ENCODE data around the gene PDE6B. TPM values are rescaled to one million over a fixed set of nuclear protein-coding genes. Genes with fewer than 3 reads are reported as not detected.

The PDE6B gene
- total and polyA plus RNA-seq, 7 donors, result 0.03 to 0.48 (median 0.31) TPM; not detected in 1

GRCh38 chr4:657338-657833 lies 32.0 kb downstream of the PDE6B start:
- H3K4me1 ChIP-seq, result no peaks in the 10 kb centered on the region
- no peak overlapping the region for H3K4me3 ChIP-seq
- no peaks in the 10 kb centered on the region for H3K9me3 ChIP-seq
- intact Hi-C loops (cut with DNase I), result no loop called here
- no peak overlapping the region for H3K27ac ChIP-seq
- no peak for TF ChIP-seq CTCF (IDR thresholded peaks at IDR 0.05)
- ATAC-seq, result no peak
- H3K27me3 ChIP-seq (ENCODE audit: insufficient read depth in 3 of 3, low read length in 2 of 3), result peaks cover 0 to 38% (median 9%) of the 10 kb centered on the region in 3 donors
- H3K36me3 ChIP-seq (ENCODE audit: insufficient read depth in 1 of 2, low read depth in 1 of 2), result no peaks in the 10 kb centered on the region
- WGBS, 3 donors, result 72 to 78% (median 72%) methylated on average over 22 to 23 of the region's 23 CpGs
- peak in 1 of 2 donors; percentile 32 for DNase-seq

- peaks cover 0 to 38% (median 13%) of the 10 kb centered on the region in 3 donors for H3K27me3 ChIP-seq (ENCODE audit: insufficient read depth in 3 of 3, low read length in 2 of 3)
- no peaks in the 10 kb centered on the region for H3K4me1 ChIP-seq
- no peak overlapping the region for H3K27ac ChIP-seq
- peak in 1 of 2 donors; percentile 51 for DNase-seq
- intact Hi-C loops (cut with DNase I), result no loop called here
- no peaks in the 10 kb centered on the region for H3K36me3 ChIP-seq (ENCODE audit: insufficient read depth in 1 of 2, low read depth in 1 of 2)
- ATAC-seq, result no peak
- no peak overlapping the region for H3K4me3 ChIP-seq
- no peak for TF ChIP-seq CTCF (IDR thresholded peaks at IDR 0.05)
- WGBS, 3 donors, result 78 to 81% (median 79%) methylated on average over 20 to 27 of the region's 27 CpGs
- H3K9me3 ChIP-seq, result no peaks in the 10 kb centered on the region
These were observed 32.7 kb downstream of the PDE6B start for GRCh38 chr4:657834-658667.

GRCh38 chr4:658681-659667 lies 33.6 kb downstream of the PDE6B start:
- TF ChIP-seq CTCF (IDR thresholded peaks at IDR 0.05), result no peak
- ATAC-seq, result no peak
- 87 to 91% (median 91%) methylated on average over 32 of the region's 32 CpGs for WGBS, 3 donors

GRCh38 chr4:659851-660250 lies 34.5 kb downstream of the PDE6B start:
- peak in 1 of 2 donors; percentile 33 for DNase-seq
- Histone ChIP-seq H3K36me3 (ENCODE audit: insufficient read depth in 1 of 2, low read depth in 1 of 2) (no peaks in the 10 kb centered on the region), H3K4me1 (no peaks in the 10 kb centered on the region), H3K9me3 (no peaks in the 10 kb centered on the region), H3K27ac (no peak overlapping the region), H3K4me3 (no peak overlapping the region), H3K27me3 (ENCODE audit: insufficient read depth in 3 of 3, low read length in 2 of 3) (peaks cover 0 to 53% (median 14%) of the 10 kb centered on the region in 3 donors)
- ATAC-seq, result no peak
- TF ChIP-seq CTCF (IDR thresholded peaks at IDR 0.05), result no peak
- intact Hi-C loops (cut with DNase I), result no loop called here
- 90 to 95% (median 93%) methylated on average over 8 of the region's 8 CpGs for WGBS, 3 donors

More at GRCh38 chr4:658681-659667, 33.6 kb downstream of the PDE6B start:
- Histone ChIP-seq H3K27me3 (ENCODE audit: insufficient read depth in 3 of 3, low read length in 2 of 3) (peaks cover 0 to 46% (median 14%) of the 10 kb centered on the region in 3 donors), H3K27ac (no peak overlapping the region), H3K9me3 (no peaks in the 10 kb centered on the region), H3K4me1 (no peaks in the 10 kb centered on the region), H3K4me3 (no peak overlapping the region), H3K36me3 (ENCODE audit: insufficient read depth in 1 of 2, low read depth in 1 of 2) (no peaks in the 10 kb centered on the region)
- intact Hi-C loops (cut with DNase I), result no loop called here
- DNase-seq, result peak in 1 of 2 donors; percentile 26

Data from psoas muscle (tissue), 8 donors.